Type B pancreatic cell (in vitro differentiated cells): ENCODE measurements around the gene ITGAL. TPM values are rescaled to one million over a fixed set of nuclear protein-coding genes. Genes with fewer than 3 reads are reported as not detected.

Experiments
- DNase-seq: peaks from one replicate; pipeline ENCODE4 v3.0.0; 2021; ENCODE audit warnings: mixed read lengths; ENCODE audit not compliant: unreplicated experiment; ENCODE audit errors: extremely low spot score
- H3K27ac Mint-ChIP-seq: 2 replicates; pipeline ENCODE4 v1.8.0; 2021; ENCODE audit warnings: mild to moderate bottlenecking, mixed read lengths
- H3K27me3 Mint-ChIP-seq: 2 replicates; pipeline ENCODE4 v1.8.0; 2021; ENCODE audit warnings: mixed read lengths
- H3K36me3 Mint-ChIP-seq: 2 replicates; pipeline ENCODE4 v1.8.0; 2021; ENCODE audit warnings: mixed read lengths
- H3K4me1 Mint-ChIP-seq: one replicate; pipeline ENCODE4 v1.8.0; 2021; ENCODE audit warnings: mixed read lengths; ENCODE audit not compliant: unreplicated experiment
- H3K4me3 Mint-ChIP-seq: 2 replicates; pipeline ENCODE4 v1.8.0; 2021; ENCODE audit warnings: mild to moderate bottlenecking, mixed read lengths
- H3K9me3 Mint-ChIP-seq: 2 replicates; pipeline ENCODE4 v1.8.0; 2021; ENCODE audit warnings: mixed read lengths
- total RNA-seq: library from RNA; stranded (reverse); gene quantifications from 2 replicates; pipeline ENCODE4 v1.2.1, GENCODE V29; 2021; ENCODE audit warnings: low replicate concordance
- TF ChIP-seq, protein P1 (sequence below): fragments of 200-600 bp; sonication (generic); conservative IDR thresholded peaks from 2 replicates; pipeline ENCODE4 v1.5.0; 2021; ENCODE audit warnings: antibody characterized with exemption, mild to moderate bottlenecking

Gene ITGAL
- total RNA-seq, 1 donor from 2014 or later: 0.48 TPM

DNA sequence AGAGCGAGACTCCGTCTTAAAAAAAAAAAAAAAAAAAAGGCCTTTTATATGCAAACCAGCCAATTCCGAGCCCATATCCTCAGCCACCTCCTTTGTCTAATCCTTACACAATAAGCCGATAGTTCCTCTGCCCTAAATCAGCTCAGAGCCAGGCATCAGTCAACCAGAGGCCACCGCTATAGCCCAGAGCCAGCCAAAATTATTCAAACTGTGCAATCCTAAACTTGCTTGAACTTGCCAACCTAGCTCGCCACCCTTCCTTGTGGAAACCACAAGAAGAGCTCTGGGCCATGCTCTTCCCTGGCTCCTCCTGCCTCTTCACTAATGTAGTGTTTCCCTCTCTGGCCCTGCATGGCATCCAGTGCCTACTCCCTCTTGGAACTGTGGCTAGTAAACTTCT, 17.7 kb downstream of the ITGAL start:
- DNase-seq: no peak
- H3K27ac Mint-ChIP-seq: no peak overlapping the region
- H3K27me3 Mint-ChIP-seq: peaks cover 3% of the 10 kb centered on the region
- H3K9me3 Mint-ChIP-seq: no peaks in the 10 kb centered on the region
- no peak overlapping the region for H3K4me3 Mint-ChIP-seq
- TF ChIP-seq, protein P1, sequence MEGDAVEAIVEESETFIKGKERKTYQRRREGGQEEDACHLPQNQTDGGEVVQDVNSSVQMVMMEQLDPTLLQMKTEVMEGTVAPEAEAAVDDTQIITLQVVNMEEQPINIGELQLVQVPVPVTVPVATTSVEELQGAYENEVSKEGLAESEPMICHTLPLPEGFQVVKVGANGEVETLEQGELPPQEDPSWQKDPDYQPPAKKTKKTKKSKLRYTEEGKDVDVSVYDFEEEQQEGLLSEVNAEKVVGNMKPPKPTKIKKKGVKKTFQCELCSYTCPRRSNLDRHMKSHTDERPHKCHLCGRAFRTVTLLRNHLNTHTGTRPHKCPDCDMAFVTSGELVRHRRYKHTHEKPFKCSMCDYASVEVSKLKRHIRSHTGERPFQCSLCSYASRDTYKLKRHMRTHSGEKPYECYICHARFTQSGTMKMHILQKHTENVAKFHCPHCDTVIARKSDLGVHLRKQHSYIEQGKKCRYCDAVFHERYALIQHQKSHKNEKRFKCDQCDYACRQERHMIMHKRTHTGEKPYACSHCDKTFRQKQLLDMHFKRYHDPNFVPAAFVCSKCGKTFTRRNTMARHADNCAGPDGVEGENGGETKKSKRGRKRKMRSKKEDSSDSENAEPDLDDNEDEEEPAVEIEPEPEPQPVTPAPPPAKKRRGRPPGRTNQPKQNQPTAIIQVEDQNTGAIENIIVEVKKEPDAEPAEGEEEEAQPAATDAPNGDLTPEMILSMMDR: no peak
- H3K4me1 Mint-ChIP-seq: peaks cover 6% of the 10 kb centered on the region
- no peaks in the 10 kb centered on the region for H3K36me3 Mint-ChIP-seq

- Mint-ChIP-seq H3K9me3 (no peaks in the 10 kb centered on the region), H3K36me3 (no peaks in the 10 kb centered on the region), H3K27ac (no peak overlapping the region), H3K27me3 (peaks cover 3% of the 10 kb centered on the region), H3K4me1 (peaks cover 6% of the 10 kb centered on the region), H3K4me3 (no peak overlapping the region)
- no peak for DNase-seq
- TF ChIP-seq, protein P1: no peak
These were observed 18.7 kb downstream of the ITGAL start for GRCh38 chr16:30491229-30491628.

DNA sequence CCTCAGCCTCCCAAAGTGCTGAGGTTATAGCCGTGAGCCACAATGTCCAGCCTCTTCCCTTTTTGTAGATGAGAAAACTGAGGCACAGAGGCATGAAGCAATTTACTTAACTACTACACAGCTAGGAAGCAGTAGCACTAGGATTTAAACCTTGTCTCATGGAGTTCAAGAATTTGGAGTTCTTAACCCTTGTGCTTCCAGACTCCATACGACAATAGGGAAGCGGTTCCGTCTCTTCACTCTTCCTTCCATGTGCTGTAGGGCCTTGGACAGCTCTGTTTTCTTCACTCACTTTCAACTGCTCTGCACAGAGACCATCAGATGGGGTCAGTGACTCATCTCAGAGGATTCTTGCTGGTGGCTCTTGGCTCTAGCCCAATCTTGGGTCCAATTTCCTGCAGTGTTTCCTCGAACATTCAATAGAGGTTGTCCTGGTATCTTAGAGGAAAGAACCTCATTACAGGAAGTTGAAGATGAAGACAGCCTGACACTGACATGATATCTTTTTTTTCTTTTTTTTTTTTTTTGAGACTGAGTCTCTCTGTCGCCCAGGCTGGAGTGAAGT, 19.3 kb downstream of the ITGAL start:
- Mint-ChIP-seq H3K27me3 (peaks cover 3% of the 10 kb centered on the region), H3K9me3 (no peaks in the 10 kb centered on the region), H3K4me1 (peaks cover 6% of the 10 kb centered on the region), H3K27ac (no peak overlapping the region), H3K36me3 (no peaks in the 10 kb centered on the region), H3K4me3 (no peak overlapping the region)
- TF ChIP-seq, protein P1: no peak
- no peak for DNase-seq

DNA sequence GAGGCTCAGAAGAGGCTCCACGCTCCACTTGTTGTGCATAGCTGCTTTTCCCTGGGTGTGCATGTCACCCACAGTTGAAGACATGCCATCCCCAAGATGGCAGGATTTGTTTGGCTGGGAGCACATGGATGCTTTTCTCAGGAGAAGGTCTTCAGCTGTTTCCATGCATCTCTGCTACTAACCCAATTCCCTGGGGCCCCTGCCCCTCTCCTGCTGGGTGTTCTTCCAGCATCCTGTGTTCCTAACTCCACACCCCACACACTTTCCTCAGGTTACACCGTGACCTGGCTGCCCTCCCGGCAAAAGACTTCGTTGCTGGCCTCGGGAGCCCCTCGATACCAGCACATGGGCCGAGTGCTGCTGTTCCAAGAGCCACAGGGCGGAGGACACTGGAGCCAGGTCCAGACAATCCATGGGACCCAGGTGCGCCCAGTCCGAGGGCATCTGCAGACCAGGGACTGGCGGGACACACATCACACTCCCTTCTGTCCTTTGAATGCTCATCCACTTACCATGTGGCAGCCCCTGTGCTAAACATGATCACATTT, 21.5 kb downstream of the ITGAL start:
- H3K4me3 Mint-ChIP-seq: no peak overlapping the region
- TF ChIP-seq, protein P1: no peak
- peaks cover 3% of the 10 kb centered on the region for H3K27me3 Mint-ChIP-seq
- H3K27ac Mint-ChIP-seq: no peak overlapping the region
- DNase-seq: no peak
- no peaks in the 10 kb centered on the region for H3K36me3 Mint-ChIP-seq
- H3K9me3 Mint-ChIP-seq: no peaks in the 10 kb centered on the region
- peaks cover 6% of the 10 kb centered on the region for H3K4me1 Mint-ChIP-seq

- peaks cover 3% of the 10 kb centered on the region for H3K27me3 Mint-ChIP-seq
These were observed 22.2 kb downstream of the ITGAL start for GRCh38 chr16:30494709-30495108.

More at GRCh38 chr16:30494709-30495108, 22.2 kb downstream of the ITGAL start:
- no peaks in the 10 kb centered on the region for H3K36me3 Mint-ChIP-seq
- no peak for DNase-seq
- peaks cover 6% of the 10 kb centered on the region for H3K4me1 Mint-ChIP-seq
- no peak overlapping the region for H3K4me3 Mint-ChIP-seq
- TF ChIP-seq, protein P1: no peak
- H3K9me3 Mint-ChIP-seq: no peaks in the 10 kb centered on the region
- H3K27ac Mint-ChIP-seq: no peak overlapping the region
